Ishikawa (cell line): Measurements from ENCODE around the gene GAL3ST3.

ENCODE experiments used
- CEBPB ChIP-seq: IDR thresholded peaks from 2 replicates; pipeline ENCODE4 v1.6.1; 2012
- CREB1 ChIP-seq: IDR thresholded peaks from 2 replicates; pipeline ENCODE4 v1.6.1; 2012; ENCODE audit warnings: low read depth
- EGR1 ChIP-seq: IDR thresholded peaks from 2 replicates; pipeline ENCODE4 v1.6.1; 2012
- EP300 ChIP-seq: IDR thresholded peaks from 2 replicates; pipeline ENCODE4 v1.6.1; 2012; ENCODE audit warnings: borderline replicate concordance
- FOXM1 ChIP-seq: IDR thresholded peaks from 2 replicates; pipeline ENCODE4 v1.6.1; 2012; ENCODE audit warnings: low read depth, borderline replicate concordance
- MAX ChIP-seq: IDR thresholded peaks from 2 replicates; pipeline ENCODE4 v1.6.1; 2012
- NFIC ChIP-seq: IDR thresholded peaks from 2 replicates; pipeline ENCODE4 v1.6.1; 2012
- RAD21 ChIP-seq: IDR thresholded peaks from 2 replicates; pipeline ENCODE4 v1.6.1; 2012; ENCODE audit warnings: low read depth
- REST ChIP-seq: IDR thresholded peaks from 2 replicates; pipeline ENCODE4 v1.6.1; 2012; ENCODE audit warnings: low read depth, mild to moderate bottlenecking
- TAF1 ChIP-seq: IDR thresholded peaks from 2 replicates; pipeline ENCODE4 v1.6.1; 2012; ENCODE audit warnings: low read depth, mild to moderate bottlenecking
- TCF12 ChIP-seq: IDR thresholded peaks from 2 replicates; pipeline ENCODE4 v1.6.1; 2012; ENCODE audit warnings: low read depth
- TEAD4 ChIP-seq: IDR thresholded peaks from 2 replicates; pipeline ENCODE4 v1.6.1; 2012
- USF1 ChIP-seq: IDR thresholded peaks from 2 replicates; pipeline ENCODE4 v1.6.1; 2012
- YY1 ChIP-seq: IDR thresholded peaks from 2 replicates; pipeline ENCODE4 v1.6.1; 2012; ENCODE audit warnings: low read depth

GRCh38 chr11:66068154-66068821 lies 19.3 kb upstream of the GAL3ST3 start:
- TF ChIP-seq YY1 = no peak
- no peak for TF ChIP-seq TAF1
- no peak for TF ChIP-seq REST
- TF ChIP-seq CEBPB = no peak
- no peak for TF ChIP-seq TCF12
- peak; percentile 74 for TF ChIP-seq RAD21
- no peak for TF ChIP-seq EGR1
- TF ChIP-seq EP300 = no peak
- TF ChIP-seq MAX = no peak
- no peak for TF ChIP-seq USF1
- TF ChIP-seq CREB1 = no peak
- TF ChIP-seq FOXM1 = no peak
- TF ChIP-seq TEAD4 = no peak
- no peak for TF ChIP-seq NFIC
